A549 (cell line): ENCODE measurements around the gene CDK14. TPM values are rescaled to one million over a fixed set of nuclear protein-coding genes. Genes with fewer than 3 reads are reported as not detected.

Source experiments
- ATAC-seq, 2 experiments: fragments of 200-7000 bp in 1 of 2; fragments of >200 bp in 1 of 2; cut with Nextera tagmentation in 1 of 2; cut with Tn5 transposase in 1 of 2; 3 replicates each; pipeline versions ENCODE4 v1.8.0 to v1.9.1; 2018 to 2020; ENCODE audit warnings: mild to moderate bottlenecking in 1 of 2, moderate library complexity in 1 of 2
- CTCF ChIA-PET: fragments of 300-600 bp; sonication (Branson Sonifier 250); formaldehyde crosslinking; extraction: SDS; loops from one replicate; lab custom pipeline; 2021; ENCODE audit warnings: antibody characterized with exemption, inconsistent platforms; lab: Yijun Ruan, JAX
- POLR2A ChIA-PET: fragments of 350-600 bp; formaldehyde crosslinking; extraction: SDS; loops from one replicate; lab custom pipeline; 2021; ENCODE audit warnings: antibody characterized with exemption, inconsistent platforms; lab: Yijun Ruan, JAX
- DNase-seq, 2 experiments: peaks; one replicate each; pipeline versions ENCODE4 v3.0.0 to v3.0.0-alpha.2; 2011 to 2016; ENCODE audit warnings: low read depth in 1 of 2, low spot score in 1 of 2
- FAIRE-seq: peaks from 2 replicates; lab custom pipeline; 2011; peaks lifted over from hg19 to GRCh38; lab: Jason Lieb, UNC
- H3K27ac ChIP-seq, 2 experiments: fragments of >200 bp; sonication (Bioruptor Twin); formaldehyde crosslinking; 3 replicates each; pipeline ENCODE4 v1.5.1; 2016 to 2017
- H3K4me1 ChIP-seq: fragments of >200 bp; sonication (Bioruptor Twin); formaldehyde crosslinking; 3 replicates; pipeline ENCODE4 v1.6.1; 2016
- H3K4me2 ChIP-seq: fragments of >200 bp; sonication (Bioruptor Twin); formaldehyde crosslinking; 3 replicates; pipeline ENCODE4 v1.6.1; 2016
- H3K4me3 ChIP-seq: fragments of >200 bp; sonication (Bioruptor Twin); formaldehyde crosslinking; 3 replicates; pipeline ENCODE4 v1.5.1; 2016
- H3K9me3 ChIP-seq: fragments of >200 bp; sonication (Bioruptor Twin); formaldehyde crosslinking; 3 replicates; pipeline ENCODE4 v1.6.1; 2016
- BHLHE40 ChIP-seq: IDR thresholded peaks from 2 replicates; pipeline ENCODE4 v1.6.1; 2012; ENCODE audit warnings: low read depth, low read length, inconsistent platforms
- CBX2 ChIP-seq: fragments of 200-600 bp; sonication (generic); IDR thresholded peaks from 2 replicates; pipeline ENCODE4 v1.6.1; 2016; ENCODE audit warnings: low read depth, mild to moderate bottlenecking, borderline replicate concordance
- CHD2 ChIP-seq: fragments of 150-350 bp; IDR thresholded peaks from 2 replicates; pipeline ENCODE4 v1.6.1; 2014; ENCODE audit warnings: low read length; ENCODE audit not compliant: partially characterized antibody
- CHD4 ChIP-seq: fragments of 200-600 bp; sonication (generic); IDR thresholded peaks from 2 replicates; pipeline ENCODE4 v1.6.1; 2016; ENCODE audit warnings: antibody characterized with exemption, mild to moderate bottlenecking, borderline replicate concordance
- EHF ChIP-seq: fragments of 250-450 bp; sonication (Bioruptor Pico); IDR thresholded peaks from 2 replicates; pipeline ENCODE4 v1.5.0; 2020; ENCODE audit warnings: mild to moderate bottlenecking
- EHMT2 ChIP-seq: fragments of 200-600 bp; sonication (generic); IDR thresholded peaks from 2 replicates; pipeline ENCODE4 v1.6.1; 2016; ENCODE audit warnings: antibody characterized with exemption, low read depth, mild to moderate bottlenecking, moderate library complexity
- EP300 ChIP-seq, 2 experiments: fragments of >200 bp; sonication (Bioruptor Twin); formaldehyde crosslinking; IDR thresholded peaks; 2 replicates in 1 of 2; 3 replicates in 1 of 2; pipeline ENCODE4 v1.6.1; 2016 to 2017
- FOSB ChIP-seq: fragments of 250-450 bp; sonication (Bioruptor Pico); IDR thresholded peaks from 2 replicates; pipeline ENCODE4 v1.5.0; 2020; ENCODE audit warnings: mild to moderate bottlenecking, moderate library complexity
- FOSL2 ChIP-seq, 2 experiments: fragments of 450-650 bp in 1 of 2; fragments of >200 bp in 1 of 2; sonication (Bioruptor Twin) in 1 of 2; formaldehyde crosslinking; IDR thresholded peaks; 2 replicates each; pipeline versions ENCODE4 v1.5.0 to v1.6.1; 2016 to 2020; ENCODE audit warnings: mild to moderate bottlenecking in 1 of 2, moderate library complexity in 1 of 2
- HOXB13 ChIP-seq: fragments of 250-450 bp; sonication (Bioruptor Pico); IDR thresholded peaks from 2 replicates; pipeline ENCODE4 v1.5.0; 2020; ENCODE audit warnings: low read depth, mild to moderate bottlenecking, moderate library complexity
- KDM1A ChIP-seq: fragments of 200-600 bp; sonication (generic); IDR thresholded peaks from 2 replicates; pipeline ENCODE4 v1.6.1; 2016; ENCODE audit warnings: low read depth, mild to moderate bottlenecking
- KDM5A ChIP-seq: fragments of 200-600 bp; sonication (generic); IDR thresholded peaks from 2 replicates; pipeline ENCODE4 v1.6.1; 2016; ENCODE audit warnings: antibody characterized with exemption, mild to moderate bottlenecking
- MAFK ChIP-seq: fragments of 450-650 bp; IDR thresholded peaks from 2 replicates; pipeline ENCODE4 v1.6.1; 2014; ENCODE audit not compliant: partially characterized antibody
- MAX ChIP-seq: IDR thresholded peaks from 2 replicates; pipeline ENCODE4 v1.6.1; 2012
- MYC ChIP-seq: IDR thresholded peaks from 2 replicates; pipeline ENCODE4 v1.6.1; 2012; ENCODE audit warnings: mild to moderate bottlenecking, inconsistent platforms, low read length, improper control_type of control experiment, borderline replicate concordance
- NR3C1 ChIP-seq: fragments of >200 bp; sonication (Bioruptor Twin); formaldehyde crosslinking; IDR thresholded peaks from 3 replicates; pipeline ENCODE4 v1.6.1; 2017
- RARB ChIP-seq: fragments of 250-450 bp; sonication (Bioruptor Pico); IDR thresholded peaks from 2 replicates; pipeline ENCODE4 v1.8.0; 2021; ENCODE audit warnings: mild to moderate bottlenecking, moderate library complexity
- RNF2 ChIP-seq: fragments of 200-600 bp; sonication (generic); IDR thresholded peaks from 2 replicates; pipeline ENCODE4 v1.6.1; 2016; ENCODE audit warnings: low read depth, mild to moderate bottlenecking, antibody characterized with exemption, moderate library complexity, borderline replicate concordance
- SMC3 ChIP-seq: fragments of >200 bp; sonication (Bioruptor Twin); formaldehyde crosslinking; IDR thresholded peaks from 3 replicates; pipeline ENCODE4 v1.6.1; 2018; ENCODE audit warnings: inconsistent platforms
- TFCP2L1 ChIP-seq: fragments of 250-450 bp; sonication (Bioruptor Pico); IDR thresholded peaks from 2 replicates; pipeline ENCODE4 v1.5.0; 2021; ENCODE audit warnings: mild to moderate bottlenecking
- TP53 ChIP-seq: fragments of 250-450 bp; sonication (Bioruptor Pico); IDR thresholded peaks from 2 replicates; pipeline ENCODE4 v1.5.0; 2021; ENCODE audit warnings: mild to moderate bottlenecking, moderate library complexity
- WGBS: methylation state at CpG from one replicate; pipeline ENCODE4 v1.1.6; 2017; ENCODE audit errors: missing lambda C conversion rate; 5-methylcytosine and 5-hydroxymethylcytosine counted together
- polyA plus RNA-seq, 4 experiments: library from polyadenylated mRNA; depleted of rRNA in 3 of 4; stranded (reverse); fragments of >200 nt; fragmentation: RNase III in 1 of 4; extraction: RNeasy Plus Mini Kit Qiagen cat#74134 plus additional on column Dnase treatment in 1 of 4; gene quantifications; 2 replicates in 3 of 4; 3 replicates in 1 of 4; pipeline ENCODE4 v1.2.3, GENCODE V29; 2011 to 2017
- TF ChIP-seq, protein P1 (sequence below): IDR thresholded peaks from 2 replicates; pipeline ENCODE4 v1.6.1; 2012; ENCODE audit warnings: low read depth, borderline replicate concordance
- TF ChIP-seq, protein P2 (sequence below): IDR thresholded peaks from 2 replicates; pipeline ENCODE4 v1.6.1; 2012

CDK14 gene
- polyA plus RNA-seq, 2 of the 4 experiments (the other 2 are of a cell fraction): 0.21 to 0.23 TPM

- no peak overlapping the region for H3K27ac ChIP-seq
- no peaks in the 10 kb centered on the region for H3K9me3 ChIP-seq
- H3K4me1 ChIP-seq: no peaks in the 10 kb centered on the region
- POLR2A ChIA-PET: no interaction called here
- no peak for TF ChIP-seq NR3C1
- no peak overlapping the region for H3K4me2 ChIP-seq
- ATAC-seq: no peak
- H3K4me3 ChIP-seq: no peak overlapping the region
- DNase-seq: no peak
- CTCF ChIA-PET: no interaction called here
- no peak for FAIRE-seq
- WGBS: 42% methylated on average over 3 of the region's 3 CpGs
These were observed 298.0 kb downstream of the CDK14 start for GRCh38 chr7:90894122-90894521.

DNA sequence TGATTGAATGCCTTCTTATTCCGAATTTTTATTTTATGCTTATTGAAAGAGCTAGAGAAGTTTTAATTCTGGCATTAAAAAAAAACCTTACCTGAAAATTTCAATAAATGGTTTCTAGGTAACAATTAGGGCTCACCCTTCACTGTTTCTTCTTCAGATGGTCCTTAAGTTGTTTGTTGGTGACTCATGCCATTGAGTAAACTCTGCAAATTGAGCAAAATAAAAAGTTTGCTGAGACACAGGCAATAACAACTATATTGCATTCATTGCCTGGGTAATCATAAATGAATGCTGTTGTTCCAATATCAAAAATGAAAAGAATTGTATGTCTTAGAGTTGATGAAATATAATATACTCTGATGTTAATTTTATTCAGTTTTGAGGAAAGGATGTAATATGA lies 300.3 kb downstream of the CDK14 start:
- no peak for TF ChIP-seq CHD2
- no peak for TF ChIP-seq SMC3
- TF ChIP-seq TFCP2L1 (CRISPR knock-in tag): no peak
- no peak for TF ChIP-seq NR3C1
- no peak for TF ChIP-seq CHD4
- TF ChIP-seq HOXB13 (CRISPR knock-in tag): no peak
- no peak for TF ChIP-seq RARB (CRISPR knock-in tag)
- no peak for TF ChIP-seq CBX2
- TF ChIP-seq TP53: no peak
- TF ChIP-seq, protein P1, sequence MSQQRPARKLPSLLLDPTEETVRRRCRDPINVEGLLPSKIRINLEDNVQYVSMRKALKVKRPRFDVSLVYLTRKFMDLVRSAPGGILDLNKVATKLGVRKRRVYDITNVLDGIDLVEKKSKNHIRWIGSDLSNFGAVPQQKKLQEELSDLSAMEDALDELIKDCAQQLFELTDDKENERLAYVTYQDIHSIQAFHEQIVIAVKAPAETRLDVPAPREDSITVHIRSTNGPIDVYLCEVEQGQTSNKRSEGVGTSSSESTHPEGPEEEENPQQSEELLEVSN: no peak
- no peak for TF ChIP-seq MAFK
- TF ChIP-seq MYC: no peak
- no peak for FAIRE-seq
- Histone ChIP-seq H3K4me1 (no peaks in the 10 kb centered on the region), H3K27ac (no peak overlapping the region), H3K9me3 (no peaks in the 10 kb centered on the region), H3K4me2 (no peak overlapping the region), H3K4me3 (no peak overlapping the region)
- POLR2A ChIA-PET: no interaction called here
- DNase-seq: no peak
- WGBS: 0% methylated on average over 1 of the region's 1 CpG
- CTCF ChIA-PET: no interaction called here
- ATAC-seq: no peak

- Histone ChIP-seq H3K9me3 (no peaks in the 10 kb centered on the region), H3K4me1 (no peaks in the 10 kb centered on the region)
- DNase-seq: no peak
- ChIA-PET CTCF (no interaction called here), POLR2A (no interaction called here)
- FAIRE-seq: no peak
- ATAC-seq: no peak
- TF ChIP-seq BHLHE40: no peak
- no peak for TF ChIP-seq EP300 (IDR thresholded peaks at IDR 0.05)
- TF ChIP-seq KDM1A: no peak
- no peak for TF ChIP-seq EHMT2
- TF ChIP-seq KDM5A: no peak
- no peak for TF ChIP-seq RNF2
- no peak for TF ChIP-seq MAX
- no peak for TF ChIP-seq NR3C1
- TF ChIP-seq FOSB (CRISPR knock-in tag): no peak
- no peak for TF ChIP-seq EHF (CRISPR knock-in tag)
- TF ChIP-seq, protein P2, sequence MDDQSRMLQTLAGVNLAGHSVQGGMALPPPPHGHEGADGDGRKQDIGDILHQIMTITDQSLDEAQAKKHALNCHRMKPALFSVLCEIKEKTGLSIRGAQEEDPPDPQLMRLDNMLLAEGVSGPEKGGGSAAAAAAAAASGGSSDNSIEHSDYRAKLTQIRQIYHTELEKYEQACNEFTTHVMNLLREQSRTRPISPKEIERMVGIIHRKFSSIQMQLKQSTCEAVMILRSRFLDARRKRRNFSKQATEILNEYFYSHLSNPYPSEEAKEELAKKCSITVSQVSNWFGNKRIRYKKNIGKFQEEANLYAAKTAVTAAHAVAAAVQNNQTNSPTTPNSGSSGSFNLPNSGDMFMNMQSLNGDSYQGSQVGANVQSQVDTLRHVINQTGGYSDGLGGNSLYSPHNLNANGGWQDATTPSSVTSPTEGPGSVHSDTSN: no peak
- no peak for TF ChIP-seq FOSL2 (IDR thresholded peaks at IDR 0.05)
- TF ChIP-seq FOSL2 (CRISPR knock-in tag; IDR thresholded peaks at IDR 0.05): no peak
- TF ChIP-seq CHD2: no peak
- TF ChIP-seq HOXB13 (CRISPR knock-in tag): no peak
- TF ChIP-seq, all 56 proteins: peak for 0
- Histone ChIP-seq H3K4me2 (no peak overlapping the region), H3K27ac (no peak overlapping the region), H3K4me3 (no peak overlapping the region)
These were observed 301.9 kb downstream of the CDK14 start for GRCh38 chr7:90897961-90898469.
